ENCODE results near the gene TEAD2.
"Not testable (repeated sequence)": the region's sequence is repeated elsewhere in the genome, so short reads cannot be mapped to it uniquely, and the experiment has no call there.

The TEAD2 gene

DNA sequence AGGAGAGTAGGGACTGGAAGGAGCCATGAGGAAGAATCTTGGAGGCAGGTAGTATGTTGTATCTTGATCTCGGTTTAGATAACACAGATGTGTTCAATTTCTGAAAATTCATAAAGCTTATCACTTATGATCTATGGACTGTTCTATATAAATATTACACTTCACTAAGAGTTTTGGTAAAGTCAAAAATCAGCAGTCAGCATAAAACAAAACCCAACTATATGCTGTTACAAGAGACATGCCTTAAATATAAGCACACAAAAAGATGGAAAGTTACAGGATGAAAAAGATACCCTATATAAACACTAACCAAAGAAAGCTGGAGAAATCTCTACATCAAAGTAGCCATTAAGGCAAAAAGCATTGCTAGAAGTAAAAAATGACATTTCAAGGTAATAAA is 21.4 kb upstream of the TEAD2 start:
- no peak for DNase-seq

DNA sequence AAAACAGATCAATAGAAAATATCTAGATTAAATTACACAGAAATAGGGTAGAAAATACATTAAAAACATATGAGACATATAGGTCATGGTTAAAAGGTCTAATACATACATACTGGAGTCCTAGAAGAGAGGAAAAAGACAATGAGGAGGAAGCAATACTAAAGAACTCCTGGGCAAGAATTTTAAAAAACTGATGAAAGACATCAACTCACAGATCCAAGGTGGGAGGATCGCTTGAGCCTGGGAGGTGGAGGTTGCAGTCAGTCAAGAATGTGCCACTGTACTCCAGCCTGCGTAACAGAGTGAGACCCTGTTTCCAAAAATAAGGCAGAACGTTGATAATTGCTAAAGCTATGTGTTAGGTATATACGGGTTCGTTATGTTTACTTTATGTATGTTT is 20.4 kb upstream of the TEAD2 start:
- DNase-seq: no peak

DNA sequence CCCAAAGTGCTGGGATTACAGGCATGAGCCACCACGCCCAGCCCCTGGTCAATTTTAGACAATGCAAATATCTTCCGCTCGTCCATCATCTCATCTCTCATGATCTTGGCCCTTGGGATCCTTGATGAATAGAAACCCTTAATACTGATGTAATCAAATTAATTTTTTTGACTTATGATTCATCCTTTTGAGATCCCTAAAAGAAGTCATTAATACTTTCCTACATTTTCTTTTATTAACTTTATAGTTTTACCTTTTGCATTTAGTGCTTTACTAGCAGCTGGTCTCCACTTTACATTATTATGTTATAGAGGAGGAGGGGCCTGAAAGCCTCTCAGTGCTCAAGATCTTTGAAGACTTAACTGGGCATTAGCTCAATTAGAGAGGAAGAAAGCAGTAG is 18.2 kb upstream of the TEAD2 start:
- no peak for DNase-seq

DNA sequence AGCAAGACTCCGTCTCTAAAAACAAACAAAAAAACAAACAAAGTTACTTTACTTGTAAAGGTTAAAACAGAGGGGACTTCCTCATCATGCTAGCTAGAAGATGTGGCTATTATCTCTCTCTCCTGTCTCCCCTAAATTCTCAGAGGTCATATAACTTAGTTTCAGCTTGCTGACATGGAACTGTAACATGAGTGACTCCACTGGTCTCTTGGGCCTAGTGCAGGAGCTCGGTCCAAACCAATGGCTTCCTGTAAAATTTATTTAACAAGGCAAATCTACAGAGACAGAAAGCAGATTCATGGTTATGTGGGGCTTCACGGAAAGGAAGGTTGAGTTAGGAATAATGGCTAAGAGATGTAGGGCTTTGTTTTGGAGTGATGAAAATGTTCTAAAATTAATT is 16.3 kb upstream of the TEAD2 start:
- DNase-seq: no peak

DNA sequence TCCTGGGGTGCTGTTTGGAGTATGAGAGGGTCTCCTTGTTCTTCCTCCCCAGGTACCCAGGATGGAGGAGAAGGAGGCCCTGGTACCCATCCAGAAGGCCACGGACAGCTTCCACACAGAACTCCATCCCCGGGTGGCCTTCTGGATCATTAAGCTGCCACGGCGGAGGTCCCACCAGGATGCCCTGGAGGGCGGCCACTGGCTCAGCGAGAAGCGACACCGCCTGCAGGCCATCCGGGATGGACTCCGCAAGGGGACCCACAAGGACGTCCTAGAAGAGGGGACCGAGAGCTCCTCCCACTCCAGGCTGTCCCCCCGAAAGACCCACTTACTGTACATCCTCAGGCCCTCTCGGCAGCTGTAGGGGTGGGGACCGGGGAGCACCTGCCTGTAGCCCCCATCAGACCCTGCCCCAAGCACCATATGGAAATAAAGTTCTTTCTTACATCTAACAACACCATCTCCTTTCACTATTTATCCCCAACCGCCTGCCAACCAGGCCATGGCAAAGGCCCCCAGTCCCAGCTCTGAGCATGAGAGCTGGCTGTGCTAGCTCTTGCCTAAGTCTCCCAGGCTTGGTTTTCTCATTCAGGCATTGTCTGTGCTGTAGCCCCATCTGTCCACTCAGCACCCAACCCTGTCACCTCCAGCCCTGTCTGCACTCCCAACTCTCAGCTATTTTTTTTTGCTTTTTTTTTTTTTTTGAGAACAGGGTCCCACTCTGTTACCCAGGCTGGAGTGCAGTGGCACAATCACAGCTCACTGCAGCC is 12.6 kb upstream of the TEAD2 start:
- DNase-seq: no peak

DNA sequence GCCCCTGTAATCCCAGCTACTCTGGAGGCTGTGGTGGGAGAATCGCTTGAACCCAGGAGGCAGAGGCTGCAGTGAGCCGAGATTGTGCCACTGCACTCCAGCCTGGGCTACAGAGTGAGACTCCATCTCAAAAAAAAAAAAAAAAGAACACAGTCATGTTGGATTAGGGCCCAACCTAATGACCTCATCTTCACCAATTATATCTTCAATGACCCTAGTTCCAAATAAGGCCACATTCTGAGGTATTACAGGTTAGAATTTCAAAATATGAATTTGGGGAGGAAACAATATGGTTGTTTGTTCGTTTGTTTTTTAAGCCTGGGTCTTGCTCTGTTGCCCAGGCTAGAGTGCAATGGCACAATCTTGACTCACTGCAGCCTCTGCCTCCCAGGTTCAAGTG is 11.0 kb upstream of the TEAD2 start:
- not testable (repeated sequence) for DNase-seq

DNA sequence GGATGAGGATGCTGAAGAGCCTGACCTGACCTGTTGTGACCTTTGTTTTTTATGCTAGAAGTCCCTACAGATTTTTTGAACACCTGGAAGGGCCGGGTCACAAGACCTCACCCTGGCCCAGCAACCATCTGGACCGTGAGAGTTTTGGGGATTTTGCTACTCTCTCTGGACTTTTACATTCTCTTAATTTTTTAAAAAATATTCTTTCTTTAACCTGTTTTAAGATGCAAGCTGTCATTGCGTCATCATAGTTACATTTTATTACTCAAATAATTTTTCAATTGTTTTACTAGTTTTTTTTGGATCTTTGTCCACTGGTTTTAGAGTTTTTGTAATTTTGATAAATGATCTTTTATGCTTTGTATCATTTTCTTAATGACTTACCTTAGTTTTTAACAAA is 9.0 kb upstream of the TEAD2 start:
- DNase-seq: no peak

DNA sequence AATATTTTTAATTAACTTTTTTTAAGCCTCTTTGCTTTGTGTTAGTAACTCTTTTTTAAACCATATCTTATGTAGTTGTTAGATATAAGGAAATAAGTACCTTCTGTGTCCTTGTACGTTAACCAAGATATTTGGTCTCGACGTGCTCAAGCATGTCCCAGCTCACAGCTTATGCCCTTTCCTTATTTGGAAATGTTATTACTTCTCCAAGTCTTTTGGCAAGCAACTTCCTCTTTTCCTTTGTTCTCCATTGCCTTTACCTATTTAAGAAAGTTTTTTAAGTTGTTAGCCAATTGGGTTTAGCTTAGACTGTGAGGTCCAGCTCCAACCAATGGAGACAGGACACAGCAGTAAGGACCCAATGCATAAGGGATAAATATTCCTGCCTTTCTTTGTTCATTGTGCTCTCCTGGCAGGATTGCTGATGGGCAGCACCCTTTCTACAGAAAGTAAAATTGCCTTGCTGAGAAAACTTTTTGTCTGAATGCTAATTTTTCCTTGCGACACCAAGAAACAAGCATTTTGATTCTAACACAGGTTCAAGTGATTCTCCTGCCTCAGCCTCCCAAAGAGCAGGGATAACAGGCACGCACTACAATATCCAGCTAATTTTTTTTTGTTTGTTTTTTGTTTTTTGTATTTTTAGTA is 6.6 kb upstream of the TEAD2 start:
- no peak for DNase-seq

DNA sequence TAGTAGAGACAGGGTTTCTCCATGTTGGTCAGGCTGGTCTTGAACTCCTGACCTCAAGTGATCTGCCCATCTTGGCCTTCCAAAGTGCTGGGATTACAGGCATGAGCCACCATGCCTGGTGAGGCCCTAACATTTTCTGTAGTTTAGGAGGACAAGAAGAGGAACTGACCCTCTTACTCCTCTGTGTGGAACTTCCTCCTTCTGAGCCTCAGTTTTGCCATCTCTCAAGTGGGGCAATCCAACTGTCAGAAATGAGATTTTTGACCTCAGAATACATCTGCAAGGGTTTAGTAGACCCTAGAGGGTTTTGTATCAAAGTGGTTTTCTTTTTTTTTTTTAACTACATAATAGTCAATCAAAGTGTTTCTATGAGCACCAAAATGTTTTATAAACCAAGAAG is 3.9 kb upstream of the TEAD2 start:
- DNase-seq: no peak

DNA sequence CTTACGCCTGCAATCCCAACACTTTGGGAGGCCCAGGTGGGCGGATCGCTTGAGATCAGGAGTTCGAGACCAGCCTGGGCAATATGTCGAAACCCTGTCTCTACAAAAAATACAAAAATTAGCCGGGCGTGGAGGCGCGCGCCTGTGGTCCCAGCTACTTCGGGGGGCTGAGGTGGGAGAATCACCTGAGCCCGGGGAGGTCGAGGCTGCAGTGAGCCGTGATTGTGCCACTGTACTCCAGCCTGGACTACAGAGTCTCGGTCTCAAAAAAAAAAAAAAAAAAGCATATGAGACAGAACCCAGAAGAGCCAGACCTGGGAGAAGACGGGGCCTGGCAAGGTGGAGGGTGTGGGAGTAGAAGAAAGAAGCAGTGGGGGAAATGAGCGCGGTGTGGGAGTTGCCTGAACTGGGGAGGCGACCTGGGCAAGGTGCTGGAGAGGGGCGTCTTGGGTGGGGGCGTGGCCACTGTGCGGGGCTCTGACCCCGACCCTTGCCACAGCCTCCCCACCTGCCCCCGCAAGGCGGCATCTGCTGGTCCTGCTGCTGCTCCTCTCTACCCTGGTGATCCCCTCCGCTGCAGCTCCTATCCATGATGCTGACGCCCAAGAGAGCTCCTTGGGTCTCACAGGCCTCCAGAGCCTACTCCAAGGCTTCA is 2.0 kb upstream of the TEAD2 start:
- no peak for DNase-seq

DNA sequence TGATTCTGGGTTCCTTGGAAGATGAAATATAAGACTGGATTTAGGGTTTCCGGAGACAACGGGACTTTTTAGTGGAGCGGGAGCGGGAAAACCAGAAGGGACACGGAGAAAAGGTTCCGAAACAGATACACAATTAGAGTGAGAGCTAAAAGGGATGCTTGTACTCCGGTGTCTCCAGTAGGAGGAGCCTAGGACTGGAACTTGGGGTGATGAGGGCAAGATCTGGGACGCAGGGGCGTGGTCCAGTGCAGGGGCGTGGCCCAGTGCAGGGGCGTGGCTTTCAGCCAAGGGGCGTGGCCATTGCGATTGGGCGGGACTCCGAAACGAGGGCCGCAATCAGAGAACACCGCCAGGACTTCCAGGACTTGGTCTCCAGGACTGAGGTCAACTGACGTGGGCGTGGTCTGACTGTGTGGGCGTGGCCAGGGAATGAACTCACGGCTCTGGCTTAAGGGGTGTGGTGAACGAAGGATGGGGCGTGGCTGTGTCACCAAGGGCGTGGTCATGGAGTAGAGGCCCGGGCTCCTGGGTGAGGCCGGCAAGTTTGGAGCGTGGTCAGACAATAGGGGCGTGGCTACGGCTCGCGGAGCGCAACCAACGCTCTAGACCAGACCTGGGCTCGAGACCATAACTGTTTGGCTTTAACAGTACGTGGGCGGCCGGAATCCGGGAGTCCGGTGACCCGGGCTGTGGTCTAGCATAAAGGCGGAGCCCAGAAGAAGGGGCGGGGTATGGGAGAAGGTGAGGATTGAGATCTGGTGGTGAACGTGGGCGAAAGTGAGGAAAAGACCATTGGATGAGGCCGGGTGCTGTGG is 1.3 kb upstream of the TEAD2 start, which contains the start of gene DKKL1:
Gene DKKL1 (plus strand): TSS at position 610 of the 815 bp plus-strand sequence. CDS start 122 bp downstream, at position 732.
- peak; percentile 89 for DNase-seq

DNA sequence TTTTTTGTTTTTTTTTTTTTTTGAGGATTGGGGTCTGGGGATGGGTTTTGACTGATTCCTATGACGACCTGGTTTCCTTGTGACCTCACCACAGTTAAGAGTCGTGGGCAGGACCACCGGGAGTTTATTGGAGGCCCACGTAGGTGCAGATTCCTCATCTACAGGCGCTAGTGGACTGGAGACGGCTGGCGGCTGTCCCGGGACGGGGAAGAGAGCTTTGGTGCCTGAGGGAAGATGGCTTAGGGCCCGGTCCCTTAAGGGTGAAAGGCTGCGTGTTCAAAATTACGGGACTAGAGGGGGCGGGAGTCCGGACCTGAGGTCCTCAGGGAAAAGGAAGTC is 682 bp upstream of the TEAD2 start:
- peak; percentile 68 for DNase-seq

DNA sequence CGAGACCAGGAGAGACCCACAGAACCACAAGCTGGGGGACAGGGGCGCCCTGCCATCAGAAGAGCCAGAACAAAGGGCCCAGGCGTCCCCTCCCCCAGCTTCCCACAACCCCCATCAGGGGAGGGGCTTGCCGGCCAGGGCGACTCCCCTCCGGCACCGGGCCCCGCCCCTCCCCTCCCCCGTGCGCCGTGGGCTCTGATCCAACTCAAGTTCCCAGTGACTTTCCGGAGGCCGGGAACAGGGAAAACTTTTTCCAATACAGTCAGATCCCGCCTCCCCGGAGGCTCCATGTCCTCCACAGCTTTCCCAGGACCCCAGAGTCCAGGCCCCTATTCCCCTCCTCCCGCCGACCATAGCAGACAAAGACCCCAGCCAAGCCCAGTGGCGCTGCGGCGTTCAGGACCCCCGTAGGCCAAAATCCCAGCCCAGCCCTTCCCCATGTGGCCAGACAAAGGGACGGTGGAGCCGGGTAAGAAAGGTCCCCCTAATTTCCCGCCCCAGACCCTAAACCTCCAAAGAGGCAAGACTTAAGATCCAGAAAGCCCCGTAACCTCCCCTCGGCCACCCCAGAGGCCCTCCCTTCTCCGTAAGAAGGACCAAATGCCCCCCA is 673 bp downstream of the TEAD2 start:
- DNase-seq: no peak

DNA sequence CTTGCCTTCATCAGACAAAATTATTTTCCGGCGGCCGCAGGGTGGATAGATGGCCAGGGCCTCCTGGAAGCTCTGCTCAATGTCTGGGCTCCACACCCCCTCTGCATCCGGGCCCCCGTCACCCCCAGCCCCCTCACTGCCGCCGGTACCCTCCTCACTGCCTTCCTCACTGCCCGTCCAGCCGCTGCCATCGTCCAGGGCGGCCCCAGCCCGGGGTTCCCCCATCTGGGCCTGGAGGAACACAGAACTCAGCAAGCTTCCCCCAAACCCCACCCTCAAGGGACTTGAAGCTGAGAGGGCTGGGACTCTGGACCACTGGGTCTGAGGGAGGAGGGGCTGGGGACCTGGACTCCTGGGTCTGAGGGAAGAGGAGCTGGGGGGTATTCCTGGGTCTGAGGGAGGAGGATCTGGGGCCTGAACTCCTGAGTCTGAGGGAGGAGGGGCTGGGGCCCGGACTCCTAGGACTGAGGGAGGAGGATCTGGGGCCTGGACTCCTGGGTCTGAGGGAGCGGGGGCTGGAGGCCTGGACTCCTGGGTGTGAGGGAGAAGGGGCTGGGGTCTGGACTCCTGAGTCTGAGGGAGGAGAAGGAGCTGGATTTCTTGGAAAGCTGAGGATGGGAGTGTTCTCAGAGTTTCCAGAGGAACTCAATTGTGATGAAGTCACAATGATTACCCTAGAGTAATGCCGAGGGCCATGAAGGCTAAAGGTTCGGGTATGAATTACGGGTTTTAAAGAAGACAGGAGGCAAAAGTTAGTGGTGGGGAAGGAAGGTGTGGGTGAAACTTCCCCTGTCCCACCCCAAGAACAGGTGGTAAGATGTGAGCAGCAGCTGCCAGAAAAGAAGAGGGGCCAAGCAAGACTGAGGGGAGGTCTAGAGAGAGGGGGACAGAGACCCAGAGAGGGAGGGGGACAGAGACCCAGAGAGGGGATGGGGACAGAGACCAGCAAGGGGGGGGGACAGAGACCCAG is 2.1 kb downstream of the TEAD2 start:
- DNase-seq: no peak

DNA sequence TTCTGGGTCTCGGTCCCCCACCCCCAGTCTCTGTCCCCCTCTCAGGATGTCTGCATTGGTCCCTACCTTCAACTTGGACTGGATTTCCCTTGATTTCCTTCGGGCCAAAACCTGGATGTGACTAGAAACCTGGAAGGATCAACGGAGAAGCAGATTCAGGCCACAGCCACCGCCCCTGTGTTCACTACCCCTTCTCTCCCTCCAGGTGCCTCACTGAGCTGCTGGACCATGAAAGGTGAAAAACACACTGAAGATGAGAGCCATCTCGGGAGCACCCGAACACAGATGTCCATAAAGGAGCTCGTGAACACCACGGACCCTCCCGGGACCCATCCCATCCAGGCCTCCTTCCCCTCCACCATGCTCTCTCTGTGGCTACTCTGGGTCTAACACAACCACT is 5.0 kb downstream of the TEAD2 start:
- DNase-seq: no peak

DNA sequence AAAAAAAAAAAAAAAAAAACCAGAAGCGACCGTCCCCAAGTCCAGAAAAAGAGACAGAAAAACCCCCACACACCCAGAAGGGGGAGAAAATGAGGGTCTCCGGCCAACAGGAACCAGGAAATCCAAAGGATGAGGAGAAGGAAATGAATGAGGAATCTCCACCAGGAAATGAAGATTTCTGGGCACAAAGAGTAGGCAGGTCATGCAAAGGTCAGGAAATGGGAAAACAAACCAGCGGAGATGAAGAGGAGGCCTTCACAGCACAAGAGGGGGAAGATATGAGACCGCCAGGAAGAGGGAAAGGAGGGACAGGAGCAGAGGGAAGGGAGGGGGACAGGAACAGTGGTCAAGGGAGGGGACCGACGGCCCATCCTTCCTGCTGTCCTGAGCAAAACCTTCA is 5.8 kb downstream of the TEAD2 start:
- DNase-seq: no peak

DNA sequence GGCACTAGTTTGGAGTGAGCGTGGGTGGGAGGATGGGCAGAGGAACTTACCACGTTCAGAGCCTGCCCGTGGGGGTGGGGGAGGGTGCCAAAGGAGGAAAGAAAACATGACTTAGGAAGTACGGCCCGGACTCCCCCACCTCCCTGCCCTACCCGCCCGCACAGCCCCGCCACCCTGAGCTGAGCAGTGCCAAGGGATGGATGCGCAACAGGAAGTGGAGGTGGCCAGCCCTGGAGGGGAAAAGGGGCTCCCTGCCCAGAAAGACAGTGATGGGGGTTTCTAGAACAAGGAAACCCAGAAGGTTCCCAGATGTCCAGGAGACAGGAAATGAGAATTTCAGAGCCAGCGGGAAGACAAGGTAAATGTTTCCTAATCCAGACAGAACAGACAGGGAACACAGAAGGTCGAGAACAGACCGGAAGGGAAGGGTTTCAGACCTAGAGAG is 6.3 kb downstream of the TEAD2 start:
- DNase-seq: no peak

DNA sequence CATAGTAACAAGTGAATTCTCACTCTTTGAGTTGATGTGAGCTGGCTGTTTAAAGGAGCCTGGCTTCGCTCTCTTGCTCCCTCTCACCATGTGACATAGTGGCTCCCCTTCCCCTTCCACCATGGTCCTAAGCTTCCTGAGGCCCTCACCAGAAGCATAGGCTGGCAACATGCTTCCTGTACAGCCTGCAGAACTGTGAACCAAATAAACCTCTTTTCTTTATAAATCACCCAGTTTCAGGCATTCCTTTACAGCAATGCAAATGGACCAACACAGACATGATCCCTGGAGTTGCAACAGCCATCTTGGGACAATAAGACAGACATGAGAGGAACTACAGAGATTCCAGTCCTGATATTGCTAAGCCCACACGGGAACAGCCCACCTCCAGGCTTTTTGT is 12.6 kb downstream of the TEAD2 start:
- no peak for DNase-seq

DNA sequence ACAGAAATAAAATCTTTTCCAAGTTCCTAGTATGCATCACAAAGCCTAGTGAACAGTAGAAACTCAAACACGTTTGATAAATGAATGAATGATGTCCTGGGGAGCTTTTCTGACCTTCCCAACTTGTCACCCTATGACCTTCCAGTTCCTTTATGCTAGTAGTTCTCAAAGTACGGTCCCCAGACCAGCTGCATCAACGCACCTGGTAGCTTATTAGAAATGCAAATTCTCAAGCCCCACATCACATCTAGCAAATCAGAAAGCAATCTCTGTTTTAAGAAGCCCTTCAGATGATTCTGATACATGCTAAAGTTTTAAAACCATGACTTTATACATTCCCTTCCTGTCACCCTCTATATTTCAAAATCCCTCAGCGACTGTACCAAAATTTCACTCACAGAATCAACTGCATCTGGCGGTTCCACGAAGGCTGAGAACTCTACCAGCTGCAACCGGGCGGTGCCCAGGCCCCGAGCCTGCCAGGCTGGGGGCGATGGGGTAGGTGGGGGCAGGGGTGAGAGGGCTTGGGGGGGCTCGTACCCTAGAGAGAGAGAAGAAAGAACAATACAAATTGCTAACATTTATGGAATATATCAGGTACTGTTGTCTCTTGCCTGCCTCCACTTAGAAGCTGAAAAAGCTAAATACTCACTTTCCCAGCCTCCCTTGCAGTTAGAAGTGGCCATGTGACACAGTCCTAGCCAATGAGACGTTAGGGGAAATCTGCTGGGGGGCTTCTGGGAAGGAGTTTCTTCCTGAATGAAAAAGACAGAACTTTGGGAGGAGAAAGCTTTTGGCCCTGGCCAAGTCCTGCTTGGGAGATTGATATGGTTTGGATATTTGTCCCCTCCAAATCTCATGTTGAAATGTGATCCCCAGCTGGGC is 13.7 kb downstream of the TEAD2 start:
- DNase-seq: no peak

DNA sequence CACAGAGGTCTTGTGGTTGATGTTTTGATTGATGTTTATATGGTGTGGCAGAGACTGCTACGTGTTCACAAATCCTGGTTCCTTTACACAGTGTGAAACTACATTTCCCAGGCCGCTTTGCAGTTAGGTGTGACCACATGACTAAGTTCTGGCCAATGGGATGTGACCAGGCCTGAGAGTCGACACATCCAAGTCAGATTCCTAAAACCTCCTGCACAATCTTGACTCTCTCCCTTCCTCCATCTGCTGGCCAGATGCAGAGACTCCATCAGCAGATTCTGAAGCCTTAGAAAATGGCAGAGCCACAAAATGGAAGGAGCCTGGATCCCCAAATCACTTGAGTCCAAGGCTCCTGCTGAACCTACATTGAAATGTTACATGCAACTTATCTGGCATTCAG is 14.4 kb downstream of the TEAD2 start:
- DNase-seq: no peak

DNA sequence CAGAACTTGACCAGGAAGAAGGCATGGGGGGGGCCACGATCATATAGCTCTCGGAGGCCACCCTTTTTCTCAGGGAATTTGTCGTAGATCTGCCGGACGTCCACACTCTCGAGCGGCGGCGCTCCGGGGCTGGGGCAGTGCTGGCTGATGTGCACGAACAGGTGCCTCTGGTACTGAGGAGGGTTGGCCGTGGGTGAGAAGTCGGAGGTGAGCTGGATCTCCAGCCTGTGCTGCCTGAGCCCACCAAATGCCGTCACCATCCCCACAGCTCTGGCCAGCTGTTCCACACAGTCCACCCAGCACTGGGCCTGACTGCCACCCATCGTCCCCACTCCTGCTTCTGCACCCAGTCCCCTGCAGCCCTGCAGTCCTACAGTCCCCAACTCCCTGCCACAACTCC is 15.0 kb downstream of the TEAD2 start:
- DNase-seq: no peak

All from activated CD8-positive, alpha-beta memory T cell treated with anti-CD3 and anti-CD28 coated beads for 24 hours (primary cell).